K562 (cell line): ENCODE results near the gene ANK2. TPM values are rescaled to one million over a fixed set of nuclear protein-coding genes. Genes with fewer than 3 reads are reported as not detected.

Experiments
- ATAC-seq: fragments of 200-7000 bp; cut with Tn5 transposase; 3 replicates; pipeline ENCODE4 v1.9.1; 2020; ENCODE audit warnings: moderate library complexity
- BruUV-seq: library from RNA; stranded (reverse); fragments of 400-500 nt; replicated peaks from 2 replicates; lab custom pipeline; 2021; lab: Mats Ljungman, UMichigan
- CTCF ChIA-PET: fragments of 300-600 bp; formaldehyde crosslinking; extraction: SDS; loops from one replicate; lab custom pipeline; 2021; ENCODE audit warnings: low intra/inter-chr PET ratio; lab: Yijun Ruan, JAX
- POLR2A ChIA-PET: fragments of 300-600, 350-650 bp; sonication (Branson Sonifier 250); formaldehyde crosslinking; extraction: SDS; loops from one replicate; lab custom pipeline; 2021; ENCODE audit warnings: antibody characterized with exemption, inconsistent platforms; lab: Yijun Ruan, JAX
- DNase-seq, 4 experiments: peaks; one replicate each; pipeline versions ENCODE4 v3.0.0 to v3.0.0-alpha.2; 2011 to 2018; ENCODE audit warnings: low spot score in 3 of 4, mixed read lengths in 3 of 4; ENCODE audit errors: extremely low read depth in 1 of 4
- FAIRE-seq: peaks from 2 replicates; lab custom pipeline; 2011; peaks lifted over from hg19 to GRCh38; lab: Jason Lieb, UNC
- H2AFZ ChIP-seq: 2 replicates; pipeline ENCODE4 v1.6.0; 2011; ENCODE audit warnings: low read depth, low read length, control low read depth, inconsistent platforms
- H3K27ac ChIP-seq: fragments of 200-600 bp; 3 replicates; pipeline ENCODE4 v1.8.0; 2011; ENCODE audit warnings: low read depth, mild to moderate bottlenecking, control low read depth, inconsistent platforms, low read length, moderate library complexity, mixed read lengths; ENCODE audit errors: extremely low read depth
- H3K27me3 ChIP-seq, 2 experiments: fragments of 300-600 bp in 1 of 2; 2 replicates in 1 of 2; 3 replicates in 1 of 2; pipeline versions ENCODE4 v1.6.0 to v1.8.0; 2011; ENCODE audit warnings: inconsistent platforms in 2 of 2, low read length in 2 of 2, mild to moderate bottlenecking in 1 of 2, mixed read lengths in 1 of 2, moderate library complexity in 1 of 2; ENCODE audit not compliant: control insufficient read depth in 2 of 2, insufficient read depth in 2 of 2
- H3K36me3 ChIP-seq: fragments of 300-600 bp; 3 replicates; pipeline ENCODE4 v1.8.0; 2011; ENCODE audit warnings: mild to moderate bottlenecking, low read length, inconsistent platforms; ENCODE audit not compliant: control insufficient read depth, insufficient read depth
- H3K4me1 ChIP-seq, 2 experiments: fragments of 200-600 bp in 1 of 2; replicated peaks in 1 of 2; 2 replicates in 1 of 2; 3 replicates in 1 of 2; pipeline versions ENCODE4 v1.5.1 to v1.8.0; 2011; ENCODE audit warnings: inconsistent platforms in 2 of 2, low read length in 2 of 2, mild to moderate bottlenecking in 1 of 2, mixed read lengths in 1 of 2, moderate library complexity in 1 of 2; ENCODE audit not compliant: control insufficient read depth in 2 of 2, insufficient read depth in 2 of 2
- H3K4me2 ChIP-seq: 2 replicates; pipeline ENCODE4 v1.6.1; 2011; ENCODE audit warnings: low read length, control low read depth, inconsistent platforms, mixed read lengths; ENCODE audit not compliant: insufficient read depth
- H3K4me3 ChIP-seq: fragments of 200-600 bp; sonication (generic), shearing (Covaris generic); 2 replicates; pipeline ENCODE4 v1.5.1; 2016; ENCODE audit warnings: control low read depth, inconsistent platforms
- H3K79me2 ChIP-seq: fragments of 200-600 bp; 3 replicates; pipeline ENCODE4 v1.8.0; 2011; ENCODE audit warnings: low read length, inconsistent platforms; ENCODE audit not compliant: control insufficient read depth, insufficient read depth
- H3K9ac ChIP-seq, 2 experiments: 2 replicates each; pipeline versions ENCODE4 v1.6.0 to v1.6.1; 2011; ENCODE audit warnings: low read depth in 2 of 2, low read length in 2 of 2, control low read depth in 1 of 2, inconsistent platforms in 1 of 2, mild to moderate bottlenecking in 1 of 2, mixed read lengths in 1 of 2; ENCODE audit not compliant: insufficient read depth in 1 of 2
- H3K9me1 ChIP-seq: one replicate; pipeline ENCODE4 v1.6.0; 2011; ENCODE audit warnings: inconsistent platforms, mild to moderate bottlenecking, low read length, moderate library complexity; ENCODE audit not compliant: control insufficient read depth, insufficient read depth
- H3K9me3 ChIP-seq: replicated peaks from 2 replicates; pipeline ENCODE4 v1.5.1; 2011; ENCODE audit warnings: low read depth, low read length, inconsistent platforms; ENCODE audit not compliant: control insufficient read depth, insufficient read depth
- H4K20me1 ChIP-seq: replicated peaks from 2 replicates; pipeline ENCODE4 v1.6.1; 2011; ENCODE audit warnings: low read length, inconsistent platforms, mixed read lengths; ENCODE audit not compliant: control insufficient read depth, insufficient read depth
- ARID1B ChIP-seq: fragments of 450-650 bp; IDR thresholded peaks from 2 replicates; pipeline ENCODE4 v1.6.1; 2016; ENCODE audit warnings: antibody characterized with exemption, mild to moderate bottlenecking, inconsistent platforms
- BRF1 ChIP-seq: IDR thresholded peaks from 3 replicates; pipeline ENCODE4 v1.6.1; 2011; ENCODE audit warnings: borderline replicate concordance, mild to moderate bottlenecking; ENCODE audit not compliant: insufficient read length; ENCODE audit errors: extremely low read depth
- EHMT2 ChIP-seq: fragments of 450-650 bp; IDR thresholded peaks from 2 replicates; pipeline ENCODE4 v1.6.1; 2018; ENCODE audit warnings: antibody characterized with exemption
- ESRRB ChIP-seq: fragments of 250-450 bp; sonication (Bioruptor Pico); IDR thresholded peaks from 2 replicates; pipeline ENCODE4 v1.5.0; 2020; ENCODE audit warnings: mild to moderate bottlenecking, moderate library complexity, borderline replicate concordance
- ETS2 ChIP-seq: IDR thresholded peaks from 2 replicates; pipeline ENCODE4 v1.6.1; 2016; ENCODE audit warnings: borderline replicate concordance, missing genetic modification characterization, mild to moderate bottlenecking, moderate library complexity, missing compliant biosample characterization; ENCODE audit not compliant: poor library complexity, severe bottlenecking
- HMGN3 ChIP-seq: IDR thresholded peaks from 2 replicates; pipeline ENCODE4 v1.6.1; 2011; ENCODE audit warnings: borderline replicate concordance, low read depth, mild to moderate bottlenecking, mixed read lengths, low read length; ENCODE audit not compliant: insufficient read length; ENCODE audit errors: extremely low read depth
- NFIC ChIP-seq: fragments of 450-650 bp; IDR thresholded peaks from 2 replicates; pipeline ENCODE4 v1.6.1; 2017; ENCODE audit warnings: mild to moderate bottlenecking, inconsistent platforms
- PPARD ChIP-seq: fragments of 250-450 bp; sonication (Bioruptor Pico); IDR thresholded peaks from 2 replicates; pipeline ENCODE4 v1.8.0; 2022; ENCODE audit warnings: inconsistent platforms, mild to moderate bottlenecking, moderate library complexity
- SNIP1 ChIP-seq: fragments of 450-650 bp; IDR thresholded peaks from 2 replicates; pipeline ENCODE4 v1.7.1; 2017; ENCODE audit warnings: low read depth, mild to moderate bottlenecking
- ZNF445 ChIP-seq: fragments of 250-450 bp; sonication (Bioruptor Pico); IDR thresholded peaks from 2 replicates; pipeline ENCODE4 v1.4.0; 2020; ENCODE audit warnings: low read depth, mild to moderate bottlenecking, moderate library complexity
- in situ Hi-C: fragments of 300-500 bp; cut with MboI; formaldehyde crosslinking; loops from 4 replicates; pipeline ENCODE4 v1.15.0; 2018; ENCODE audit warnings: inconsistent platforms, mixed read lengths
- intact Hi-C: fragments of 100-400 bp; cut with micrococcal nuclease; formaldehyde crosslinking; loops from 2 replicates; pipeline ENCODE4 v1.14.2; 2022
- polyA plus RNA-seq, 8 experiments: library from polyadenylated mRNA; depleted of rRNA in 4 of 8; stranded (reverse) in 5 of 8; unstranded in 3 of 8; fragments of >200 nt; fragmentation: Nextera tagmentation in 2 of 8; fragmentation: Illumina TruSeq in 1 of 8; extraction: Ambion mirVana in 2 of 8; extraction: Trizol in 1 of 8; gene quantifications; 2 replicates each; pipeline versions ENCODE4 v1.2.1 to v1.2.3, GENCODE V29; 2011 to 2014; ENCODE audit warnings: inconsistent platforms in 1 of 8, missing spikeins in 1 of 8
- total RNA-seq, 7 experiments: library from RNA; depleted of rRNA in 6 of 7; stranded (reverse); fragments of >200 nt in 6 of 7; fragmentation: Illumina TruSeq in 2 of 7; extraction: Trizol in 2 of 7; gene quantifications; 2 replicates each; pipeline versions ENCODE4 v1.2.1 to v1.2.3, GENCODE V29; 2011 to 2021; ENCODE audit warnings: low replicate concordance in 1 of 7
- TF ChIP-seq, protein P1 (sequence below): IDR thresholded peaks from 3 replicates; pipeline ENCODE4 v1.6.1; 2011; ENCODE audit warnings: borderline replicate concordance, mild to moderate bottlenecking; ENCODE audit not compliant: insufficient read length, insufficient read depth
- TF ChIP-seq, protein P2 (sequence below): fragments of 250-450 bp; sonication (Bioruptor Pico); IDR thresholded peaks from 2 replicates; pipeline ENCODE4 v1.4.0; 2020
- TF ChIP-seq, protein P3 (sequence below): fragments of 450-650 bp; IDR thresholded peaks from 2 replicates; pipeline ENCODE4 v1.6.1; 2018; ENCODE audit warnings: mild to moderate bottlenecking, low read depth; ENCODE audit not compliant: partially characterized antibody

Gene ANK2
- total and polyA plus RNA-seq, 9 of the 15 experiments (the other 6 are each of a cell fraction or from before 2014, with no cell fraction given) = 0.07 to 0.24 TPM; not detected in 7

DNA sequence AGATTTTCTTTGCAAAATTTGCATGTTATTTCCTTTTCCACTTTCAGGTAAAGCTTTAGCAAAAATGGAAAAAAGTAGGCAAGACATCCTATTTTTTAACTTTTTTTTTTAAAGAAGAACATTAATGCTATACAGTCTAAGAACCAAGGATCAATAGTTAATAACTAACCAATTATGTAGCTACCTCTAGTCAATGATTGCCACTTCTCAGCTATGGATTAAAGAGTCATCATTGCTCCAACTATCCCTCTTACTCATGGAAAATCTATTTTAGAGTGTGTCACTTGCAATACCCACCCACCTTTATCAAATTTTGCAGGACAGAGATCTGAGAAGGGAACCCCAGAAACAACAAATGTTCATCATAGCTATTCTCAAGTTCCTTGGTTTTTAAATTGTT, 223.1 kb downstream of the ANK2 start:
- FAIRE-seq = no peak
- H3K9me3 ChIP-seq = no peaks in the 10 kb centered on the region; the same call in 1 of the 2 replicates
- H3K36me3 ChIP-seq = no peaks in the 10 kb centered on the region
- BruUV-seq = no TSS peak
- H3K9me1 ChIP-seq = no peaks in the 10 kb centered on the region
- in situ Hi-C loops = no loop called here
- intact Hi-C loops = loop anchor here (10.0 kb wide), 1 partner anchor 1112 kb away; no protein-coding TSS in a partner anchor
- no peaks in the 10 kb centered on the region for H3K27me3 ChIP-seq
- DNase-seq = no peak
- H4K20me1 ChIP-seq = no peaks in the 10 kb centered on the region
- H3K9ac ChIP-seq = no peak overlapping the region
- ATAC-seq = no peak
- POLR2A ChIA-PET = no interaction called here
- no peak overlapping the region for H3K4me2 ChIP-seq
- H2AFZ ChIP-seq = no peak overlapping the region
- TF ChIP-seq HMGN3 (no peak), ZNF445 (CRISPR knock-in tag) (no peak), ESRRB (CRISPR knock-in tag) (no peak), BRF1 (no peak), SNIP1 (no peak), PPARD (no peak), EHMT2 (no peak), ARID1B (no peak), ETS2 (no peak), NFIC (no peak)
- TF ChIP-seq, protein P1, sequence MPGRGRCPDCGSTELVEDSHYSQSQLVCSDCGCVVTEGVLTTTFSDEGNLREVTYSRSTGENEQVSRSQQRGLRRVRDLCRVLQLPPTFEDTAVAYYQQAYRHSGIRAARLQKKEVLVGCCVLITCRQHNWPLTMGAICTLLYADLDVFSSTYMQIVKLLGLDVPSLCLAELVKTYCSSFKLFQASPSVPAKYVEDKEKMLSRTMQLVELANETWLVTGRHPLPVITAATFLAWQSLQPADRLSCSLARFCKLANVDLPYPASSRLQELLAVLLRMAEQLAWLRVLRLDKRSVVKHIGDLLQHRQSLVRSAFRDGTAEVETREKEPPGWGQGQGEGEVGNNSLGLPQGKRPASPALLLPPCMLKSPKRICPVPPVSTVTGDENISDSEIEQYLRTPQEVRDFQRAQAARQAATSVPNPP = no peak
- TF ChIP-seq, protein P2, sequence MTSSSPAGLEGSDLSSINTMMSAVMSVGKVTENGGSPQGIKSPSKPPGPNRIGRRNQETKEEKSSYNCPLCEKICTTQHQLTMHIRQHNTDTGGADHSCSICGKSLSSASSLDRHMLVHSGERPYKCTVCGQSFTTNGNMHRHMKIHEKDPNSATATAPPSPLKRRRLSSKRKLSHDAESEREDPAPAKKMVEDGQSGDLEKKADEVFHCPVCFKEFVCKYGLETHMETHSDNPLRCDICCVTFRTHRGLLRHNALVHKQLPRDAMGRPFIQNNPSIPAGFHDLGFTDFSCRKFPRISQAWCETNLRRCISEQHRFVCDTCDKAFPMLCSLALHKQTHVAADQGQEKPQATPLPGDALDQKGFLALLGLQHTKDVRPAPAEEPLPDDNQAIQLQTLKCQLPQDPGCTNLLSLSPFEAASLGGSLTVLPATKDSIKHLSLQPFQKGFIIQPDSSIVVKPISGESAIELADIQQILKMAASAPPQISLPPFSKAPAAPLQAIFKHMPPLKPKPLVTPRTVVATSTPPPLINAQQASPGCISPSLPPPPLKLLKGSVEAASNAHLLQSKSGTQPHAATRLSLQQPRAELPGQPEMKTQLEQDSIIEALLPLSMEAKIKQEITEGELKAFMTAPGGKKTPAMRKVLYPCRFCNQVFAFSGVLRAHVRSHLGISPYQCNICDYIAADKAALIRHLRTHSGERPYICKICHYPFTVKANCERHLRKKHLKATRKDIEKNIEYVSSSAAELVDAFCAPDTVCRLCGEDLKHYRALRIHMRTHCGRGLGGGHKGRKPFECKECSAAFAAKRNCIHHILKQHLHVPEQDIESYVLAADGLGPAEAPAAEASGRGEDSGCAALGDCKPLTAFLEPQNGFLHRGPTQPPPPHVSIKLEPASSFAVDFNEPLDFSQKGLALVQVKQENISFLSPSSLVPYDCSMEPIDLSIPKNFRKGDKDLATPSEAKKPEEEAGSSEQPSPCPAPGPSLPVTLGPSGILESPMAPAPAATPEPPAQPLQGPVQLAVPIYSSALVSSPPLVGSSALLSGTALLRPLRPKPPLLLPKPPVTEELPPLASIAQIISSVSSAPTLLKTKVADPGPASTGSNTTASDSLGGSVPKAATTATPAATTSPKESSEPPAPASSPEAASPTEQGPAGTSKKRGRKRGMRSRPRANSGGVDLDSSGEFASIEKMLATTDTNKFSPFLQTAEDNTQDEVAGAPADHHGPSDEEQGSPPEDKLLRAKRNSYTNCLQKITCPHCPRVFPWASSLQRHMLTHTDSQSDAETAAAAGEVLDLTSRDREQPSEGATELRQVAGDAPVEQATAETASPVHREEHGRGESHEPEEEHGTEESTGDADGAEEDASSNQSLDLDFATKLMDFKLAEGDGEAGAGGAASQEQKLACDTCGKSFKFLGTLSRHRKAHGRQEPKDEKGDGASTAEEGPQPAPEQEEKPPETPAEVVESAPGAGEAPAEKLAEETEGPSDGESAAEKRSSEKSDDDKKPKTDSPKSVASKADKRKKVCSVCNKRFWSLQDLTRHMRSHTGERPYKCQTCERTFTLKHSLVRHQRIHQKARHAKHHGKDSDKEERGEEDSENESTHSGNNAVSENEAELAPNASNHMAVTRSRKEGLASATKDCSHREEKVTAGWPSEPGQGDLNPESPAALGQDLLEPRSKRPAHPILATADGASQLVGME (CRISPR knock-in tag) = no peak
- TF ChIP-seq, protein P3, sequence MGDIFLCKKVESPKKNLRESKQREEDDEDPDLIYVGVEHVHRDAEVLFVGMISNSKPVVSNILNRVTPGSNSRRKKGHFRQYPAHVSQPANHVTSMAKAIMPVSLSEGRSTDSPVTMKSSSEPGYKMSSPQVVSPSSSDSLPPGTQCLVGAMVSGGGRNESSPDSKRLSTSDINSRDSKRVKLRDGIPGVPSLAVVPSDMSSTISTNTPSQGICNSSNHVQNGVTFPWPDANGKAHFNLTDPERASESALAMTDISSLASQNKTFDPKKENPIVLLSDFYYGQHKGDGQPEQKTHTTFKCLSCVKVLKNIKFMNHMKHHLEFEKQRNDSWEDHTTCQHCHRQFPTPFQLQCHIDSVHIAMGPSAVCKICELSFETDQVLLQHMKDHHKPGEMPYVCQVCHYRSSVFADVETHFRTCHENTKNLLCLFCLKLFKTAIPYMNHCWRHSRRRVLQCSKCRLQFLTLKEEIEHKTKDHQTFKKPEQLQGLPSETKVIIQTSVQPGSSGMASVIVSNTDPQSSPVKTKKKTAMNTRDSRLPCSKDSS = no peak
- no peaks in the 10 kb centered on the region for H3K79me2 ChIP-seq
- no peaks in the 10 kb centered on the region for H3K4me1 ChIP-seq
- no peak overlapping the region for H3K27ac ChIP-seq
- CTCF ChIA-PET = no interaction called here
- H3K4me3 ChIP-seq = no peak overlapping the region
